H1 (cell line): ENCODE measurements around the gene SNORC. TPM values are rescaled to one million over a fixed set of nuclear protein-coding genes. Genes with fewer than 3 reads are reported as not detected.

Experiments
- CTCF ChIA-PET: fragments of 300-600 bp; sonication (Branson Sonifier 250); formaldehyde crosslinking; loops from one replicate; lab custom pipeline; 2021; ENCODE audit not compliant: partially characterized antibody; lab: Charles Lee
- POLR2A ChIA-PET: fragments of 300-600 bp; sonication (Branson Sonifier 250); formaldehyde crosslinking; loops from one replicate; lab custom pipeline; 2021; ENCODE audit warnings: inconsistent platforms; ENCODE audit not compliant: partially characterized antibody; lab: Charles Lee
- DNase-seq, 2 experiments: peaks; one replicate each; pipeline versions ENCODE4 v3.0.0 to v3.0.0-alpha.2; 2010 to 2022; ENCODE audit warnings: low spot score in 2 of 2, low read depth in 1 of 2, mixed read lengths in 1 of 2
- FAIRE-seq: peaks from 2 replicates; lab custom pipeline; 2011; peaks lifted over from hg19 to GRCh38; lab: Jason Lieb, UNC
- H2AFZ ChIP-seq: 2 replicates; pipeline ENCODE4 v1.8.1; 2012; ENCODE audit warnings: low read length, inconsistent platforms
- H2AK5ac ChIP-seq: 2 replicates; pipeline ENCODE4 v1.6.1; 2013; ENCODE audit warnings: low read depth, low read length
- H2BK120ac ChIP-seq: replicated peaks from 2 replicates; pipeline ENCODE3; 2013; ENCODE audit warnings: low read depth, low read length, inconsistent platforms
- H2BK12ac ChIP-seq: 2 replicates; pipeline ENCODE4 v1.6.1; 2013; ENCODE audit warnings: low read depth, low read length
- H2BK15ac ChIP-seq: 2 replicates; pipeline ENCODE4 v1.6.1; 2013; ENCODE audit warnings: low read length
- H2BK20ac ChIP-seq: 2 replicates; pipeline ENCODE4 v1.6.1; 2013; ENCODE audit warnings: low read length
- H2BK5ac ChIP-seq: 2 replicates; pipeline ENCODE4 v1.6.1; 2013; ENCODE audit warnings: low read depth, low read length
- H3K14ac ChIP-seq: 2 replicates; pipeline ENCODE4 v1.6.1; 2013; ENCODE audit warnings: inconsistent platforms; ENCODE audit not compliant: insufficient read length
- H3K18ac ChIP-seq: 2 replicates; pipeline ENCODE4 v1.6.1; 2013; ENCODE audit warnings: low read length; ENCODE audit errors: extremely low read depth
- H3K23ac ChIP-seq: 2 replicates; pipeline ENCODE4 v1.6.1; 2013; ENCODE audit warnings: inconsistent platforms; ENCODE audit not compliant: insufficient read length
- H3K23me2 ChIP-seq: 2 replicates; pipeline ENCODE4 v1.6.1; 2013; ENCODE audit warnings: low read depth, low read length
- H3K27ac ChIP-seq: 2 replicates; pipeline ENCODE4 v1.6.1; 2011; ENCODE audit warnings: low read depth, low read length, inconsistent platforms
- H3K27me3 ChIP-seq, 4 experiments: replicated peaks in 1 of 4; 1 replicate in 1 of 4; 2 replicates in 3 of 4; pipeline versions ENCODE4 v1.6.1 to v1.8.1; 2011 to 2013; ENCODE audit warnings: low read length in 3 of 4, mild to moderate bottlenecking in 3 of 4, inconsistent platforms in 2 of 4, mixed read lengths in 2 of 4, moderate library complexity in 1 of 4; ENCODE audit not compliant: control insufficient read depth in 3 of 4, insufficient read depth in 3 of 4; ENCODE audit errors: extremely low read depth in 1 of 4
- H3K36me3 ChIP-seq, 4 experiments: 2 replicates each; pipeline versions ENCODE4 v1.6.1 to v1.8.1; 2011 to 2013; ENCODE audit warnings: mild to moderate bottlenecking in 4 of 4, low read length in 3 of 4, moderate library complexity in 2 of 4, control low read depth in 1 of 4, inconsistent platforms in 1 of 4; ENCODE audit not compliant: insufficient read depth in 4 of 4, control insufficient read depth in 2 of 4
- H3K4ac ChIP-seq: replicated peaks from 2 replicates; pipeline ENCODE3; 2013; ENCODE audit warnings: low read length, low read depth, mixed read lengths, inconsistent platforms; ENCODE audit not compliant: insufficient read length
- H3K4me1 ChIP-seq, 4 experiments: replicated peaks in 1 of 4; 1 replicate in 1 of 4; 2 replicates in 3 of 4; pipeline versions ENCODE4 v1.6.1 to v1.8.1; 2011 to 2013; ENCODE audit warnings: low read length in 3 of 4, inconsistent platforms in 2 of 4, mixed read lengths in 1 of 4; ENCODE audit not compliant: insufficient read depth in 4 of 4, control insufficient read depth in 3 of 4
- H3K4me2 ChIP-seq, 2 experiments: 2 replicates each; pipeline versions ENCODE4 v1.6.1 to v1.8.1; 2011 to 2013; ENCODE audit warnings: low read depth in 2 of 2, low read length in 2 of 2, control low read depth in 1 of 2, inconsistent platforms in 1 of 2, mild to moderate bottlenecking in 1 of 2; ENCODE audit not compliant: insufficient read depth in 1 of 2
- H3K4me3 ChIP-seq, 4 experiments: fragments of 200-600, 300-600 bp in 1 of 4; sonication (generic), shearing (Covaris generic), sonication (Bioruptor Twin) in 1 of 4; 2 replicates each; pipeline versions ENCODE4 v1.5.1 to v1.8.1; 2011 to 2016; ENCODE audit warnings: low read length in 4 of 4, low read depth in 3 of 4, control low read depth in 2 of 4, inconsistent platforms in 2 of 4, mild to moderate bottlenecking in 2 of 4, mixed read lengths in 1 of 4, moderate library complexity in 1 of 4; ENCODE audit not compliant: insufficient read depth in 2 of 4; ENCODE audit errors: extremely low read depth in 1 of 4
- H3K56ac ChIP-seq: replicated peaks from 2 replicates; pipeline ENCODE3; 2013; ENCODE audit warnings: low read depth, mild to moderate bottlenecking, mixed read lengths, low read length, inconsistent platforms; ENCODE audit not compliant: insufficient read length
- H3K79me1 ChIP-seq: 2 replicates; pipeline ENCODE4 v1.6.1; 2013; ENCODE audit warnings: low read depth, low read length, control low read depth
- H3K79me2 ChIP-seq, 2 experiments: 2 replicates each; pipeline versions ENCODE4 v1.6.1 to v1.8.1; 2012 to 2013; ENCODE audit warnings: low read length in 2 of 2, mild to moderate bottlenecking in 2 of 2, inconsistent platforms in 1 of 2; ENCODE audit not compliant: insufficient read depth in 2 of 2, control insufficient read depth in 1 of 2
- H3K9ac ChIP-seq, 4 experiments: replicated peaks in 1 of 4; 1 replicate in 1 of 4; 2 replicates in 3 of 4; pipeline versions ENCODE4 v1.6.1 to v1.8.1; 2011 to 2013; ENCODE audit warnings: low read depth in 3 of 4, low read length in 3 of 4, control low read depth in 2 of 4, mild to moderate bottlenecking in 2 of 4, moderate library complexity in 2 of 4, inconsistent platforms in 1 of 4; ENCODE audit errors: extremely low read depth in 1 of 4
- H3K9me3 ChIP-seq, 2 experiments: 2 replicates each; pipeline versions ENCODE4 v1.6.1 to v1.8.1; 2012 to 2013; ENCODE audit warnings: mild to moderate bottlenecking in 2 of 2, moderate library complexity in 2 of 2, control low read depth in 1 of 2, inconsistent platforms in 1 of 2, low read depth in 1 of 2, low read length in 1 of 2, mixed read lengths in 1 of 2; ENCODE audit not compliant: insufficient read depth in 2 of 2
- H4K20me1 ChIP-seq, 2 experiments: replicated peaks in 1 of 2; 2 replicates each; pipeline versions ENCODE3 to v1.8.1; 2011 to 2013; ENCODE audit warnings: inconsistent platforms in 2 of 2, low read length in 2 of 2, mild to moderate bottlenecking in 1 of 2; ENCODE audit not compliant: insufficient read depth in 2 of 2, control insufficient read depth in 1 of 2
- H4K5ac ChIP-seq: 2 replicates; pipeline ENCODE4 v1.6.1; 2013; ENCODE audit warnings: low read length, low read depth, mixed read lengths, inconsistent platforms; ENCODE audit not compliant: insufficient read length
- H4K8ac ChIP-seq: 2 replicates; pipeline ENCODE4 v1.8.0; 2013; ENCODE audit warnings: mild to moderate bottlenecking, moderate library complexity, low read length, inconsistent platforms; ENCODE audit not compliant: insufficient read depth; ENCODE audit errors: extremely low read depth
- H4K91ac ChIP-seq: replicated peaks from 2 replicates; pipeline ENCODE3; 2013; ENCODE audit warnings: low read length, mixed read lengths, inconsistent platforms; ENCODE audit not compliant: insufficient read length
- CHD2 ChIP-seq: IDR thresholded peaks from 2 replicates; pipeline ENCODE4 v1.6.1; 2012; ENCODE audit warnings: low read length, improper control_type of control experiment
- E2F6 ChIP-seq: IDR thresholded peaks from 2 replicates; pipeline ENCODE4 v1.6.1; 2012; ENCODE audit warnings: inconsistent platforms
- FOSL1 ChIP-seq: IDR thresholded peaks from 2 replicates; pipeline ENCODE4 v1.6.1; 2011; ENCODE audit warnings: mild to moderate bottlenecking, low read depth, low read length, moderate library complexity; ENCODE audit not compliant: insufficient read depth
- GABPA ChIP-seq: IDR thresholded peaks from 2 replicates; pipeline ENCODE4 v1.6.1; 2011; ENCODE audit warnings: mild to moderate bottlenecking, low read length, moderate library complexity, borderline replicate concordance; ENCODE audit not compliant: insufficient read depth
- GTF2F1 ChIP-seq: IDR thresholded peaks from 2 replicates; pipeline ENCODE4 v1.6.1; 2012; ENCODE audit warnings: low read depth, low read length, improper control_type of control experiment, borderline replicate concordance
- JUN ChIP-seq: IDR thresholded peaks from 2 replicates; pipeline ENCODE4 v1.6.1; 2011; ENCODE audit warnings: low read depth, mild to moderate bottlenecking, improper control_type of control experiment, low read length
- JUND ChIP-seq: IDR thresholded peaks from 2 replicates; pipeline ENCODE4 v1.6.1; 2011; ENCODE audit warnings: mild to moderate bottlenecking, improper control_type of control experiment, low read length
- NRF1 ChIP-seq: IDR thresholded peaks from 2 replicates; pipeline ENCODE4 v1.6.1; 2011; ENCODE audit warnings: mild to moderate bottlenecking, low read depth, low read length, improper control_type of control experiment
- POLR2AphosphoS5 ChIP-seq: IDR thresholded peaks from 2 replicates; pipeline ENCODE4 v1.6.1; 2011; ENCODE audit warnings: low read depth, low read length
- SP1 ChIP-seq: IDR thresholded peaks from 2 replicates; pipeline ENCODE4 v1.6.1; 2011; ENCODE audit warnings: low read depth, low read length
- SP2 ChIP-seq: IDR thresholded peaks from 2 replicates; pipeline ENCODE4 v1.6.1; 2012; ENCODE audit warnings: mild to moderate bottlenecking, low read length, inconsistent platforms
- TAF1 ChIP-seq: IDR thresholded peaks from 2 replicates; pipeline ENCODE4 v1.6.1; 2011; ENCODE audit warnings: mild to moderate bottlenecking, low read depth, low read length
- ZNF274 ChIP-seq: IDR thresholded peaks from 2 replicates; pipeline ENCODE4 v1.7.0; 2012; ENCODE audit warnings: low read length, borderline replicate concordance; ENCODE audit errors: extremely low read depth
- WGBS, 2 experiments: shearing (Covaris generic) in 1 of 2; methylation state at CpG; one replicate each; pipeline versions ENCODE4 v1.1.6 to v1.1.7; 2013 to 2015; ENCODE audit warnings: low lambda C conversion rate in 2 of 2, mixed read lengths in 2 of 2, inconsistent platforms in 1 of 2, low coverage in 1 of 2, missing lambda C conversion rate in 1 of 2; ENCODE audit not compliant: insufficient replicate concordance in 2 of 2, insufficient coverage in 1 of 2, insufficient read length in 1 of 2; ENCODE audit errors: extremely low coverage in 1 of 2, missing lambda C conversion rate in 1 of 2; 5-methylcytosine and 5-hydroxymethylcytosine counted together
- polyA plus RNA-seq, 7 experiments: library from polyadenylated mRNA; depleted of rRNA in 3 of 7; stranded (reverse) in 5 of 7; unstranded in 2 of 7; fragments of >200 nt in 5 of 7; fragments of 200-250 nt in 2 of 7; gene quantifications; 1 replicate in 5 of 7; 2 replicates in 1 of 7; 4 replicates in 1 of 7; pipeline versions ENCODE4 v1.2.1 to v1.2.3, GENCODE V29; 2011 to 2013; ENCODE audit warnings: missing spikeins in 2 of 7, mixed read lengths in 2 of 7
- total RNA-seq: library from RNA; stranded (reverse); fragmentation: NEBNext Ultra II Directional; extraction: Animal tissue kit (Norgen Biotek cat#: 25700); gene quantifications from 2 replicates; pipeline ENCODE4 v1.2.1, GENCODE V29; 2021

SNORC gene
- total and polyA plus RNA-seq, 2 of the 8 experiments (the other 6 are each of a cell fraction or from before 2014, with no cell fraction given) = 1.6 to 1.8 TPM

- no peak overlapping the region for H3K27ac ChIP-seq
- no peak overlapping the region for H2AFZ ChIP-seq
- WGBS, 2 experiments = 93% methylated on average over 5 of the region's 5 CpGs; no CpG with 5 or more reads in 1 of the 2 experiments
- no peaks in the 10 kb centered on the region for H4K20me1 ChIP-seq
- POLR2A ChIA-PET = interaction anchor here (1.4 kb wide), 1 partner anchor 20 kb away, joined by 3 read pairs; no protein-coding TSS in a partner anchor
- H2BK12ac ChIP-seq = no peak overlapping the region
- no peak overlapping the region for H3K14ac ChIP-seq
- no peak overlapping the region for H4K91ac ChIP-seq
- no peak overlapping the region for H4K8ac ChIP-seq
- no peaks in the 10 kb centered on the region for H3K79me2 ChIP-seq
- H3K9me3 ChIP-seq = no peaks in the 10 kb centered on the region
- FAIRE-seq (no peak), DNase-seq (peak in 1 of 2 experiments; percentile 27)
- H2BK5ac ChIP-seq = no peak overlapping the region
- H3K36me3 ChIP-seq = peaks cover 6 to 27% (median 18%) of the 10 kb centered on the region in 4 experiments
- H3K23ac ChIP-seq = no peak overlapping the region
- no peaks in the 10 kb centered on the region for H3K4me1 ChIP-seq
- CTCF ChIA-PET = interaction anchor here (1.2 to 1.7 kb wide), 2 partner anchors 26 to 192 kb away, joined by 3 to 4 read pairs; no protein-coding TSS in a partner anchor
- H3K4me3 ChIP-seq = no peak overlapping the region
- H3K4me2 ChIP-seq = no peak overlapping the region
- H3K79me1 ChIP-seq = 0 out of 2 replicates have a peak, but pooled peaks cover 2% of the 10 kb centered on the region
- H3K9ac ChIP-seq = no peak overlapping the region
- no peak overlapping the region for H3K56ac ChIP-seq
- H3K18ac ChIP-seq = no peak overlapping the region
- H2AK5ac ChIP-seq = no peak overlapping the region; the same call in 1 of the 2 replicates
- H3K4ac ChIP-seq = no peak overlapping the region
- H4K5ac ChIP-seq = no peak overlapping the region
- no peak overlapping the region for H2BK120ac ChIP-seq
- no peaks in the 10 kb centered on the region for H3K27me3 ChIP-seq
- no peak overlapping the region for H2BK20ac ChIP-seq
- no peaks in the 10 kb centered on the region for H3K23me2 ChIP-seq
- H2BK15ac ChIP-seq = no peak overlapping the region
- TF ChIP-seq SP2 (no peak), POLR2AphosphoS5 (no peak), FOSL1 (no peak), ZNF274 (no peak), JUN (no peak), E2F6 (no peak), JUND (no peak), GTF2F1 (no peak), CHD2 (no peak), NRF1 (no peak), TAF1 (no peak), SP1 (no peak), GABPA (no peak)
Measured at GRCh38 chr2:232861353-232861752, 8.7 kb upstream of the SNORC start.
